GM23338 (cell line): ENCODE results near the gene ABCA13. TPM values are rescaled to one million over a fixed set of nuclear protein-coding genes. Genes with fewer than 3 reads are reported as not detected.

Experiments
- ATAC-seq: fragments of 200-7000 bp; cut with Tn5 transposase; 3 replicates; pipeline ENCODE4 v1.9.1; 2020
- DNase-seq: peaks from one replicate; pipeline ENCODE4 v3.0.0-alpha.2; 2015; ENCODE audit warnings: low spot score
- H2AFZ ChIP-seq: fragments of 200-600 bp; sonication (generic); 2 replicates; pipeline ENCODE4 v1.8.0; 2016; ENCODE audit warnings: antibody characterized with exemption, mild to moderate bottlenecking, moderate library complexity
- H3F3A ChIP-seq: fragments of 200-600 bp; sonication (generic); replicated peaks from 2 replicates; pipeline ENCODE4 v1.8.0; 2017; ENCODE audit warnings: antibody characterized with exemption, mixed run types, low read depth
- H3K27ac ChIP-seq: fragments of 200-600 bp; sonication (generic); 2 replicates; pipeline ENCODE4 v1.6.1; 2016; ENCODE audit warnings: low read depth
- H3K27me3 ChIP-seq: fragments of 200-600 bp; sonication (generic); 2 replicates; pipeline ENCODE4 v1.8.0; 2016; ENCODE audit warnings: mild to moderate bottlenecking, mixed run types, moderate library complexity; ENCODE audit not compliant: insufficient read depth
- H3K36me3 ChIP-seq: fragments of 200-600 bp; sonication (generic); 2 replicates; pipeline ENCODE4 v1.8.0; 2016; ENCODE audit warnings: mild to moderate bottlenecking; ENCODE audit not compliant: insufficient read depth
- H3K4me1 ChIP-seq: fragments of 200-600 bp; sonication (generic); 2 replicates; pipeline ENCODE4 v1.8.0; 2016; ENCODE audit warnings: mild to moderate bottlenecking, moderate library complexity; ENCODE audit not compliant: insufficient read depth
- H3K4me2 ChIP-seq: fragments of 200-600 bp; sonication (generic); 2 replicates; pipeline ENCODE4 v1.7.1; 2017; ENCODE audit warnings: mixed run types
- H3K4me3 ChIP-seq: fragments of 200-600 bp; sonication (generic); 2 replicates; pipeline ENCODE4 v1.6.1; 2016; ENCODE audit warnings: mixed run types
- H3K79me2 ChIP-seq: fragments of 200-600 bp; sonication (generic); replicated peaks from 2 replicates; pipeline ENCODE4 v1.8.0; 2017; ENCODE audit warnings: mild to moderate bottlenecking; ENCODE audit not compliant: insufficient read depth
- H3K9me2 ChIP-seq: fragments of 200-600 bp; sonication (generic); 2 replicates; pipeline ENCODE4 v1.8.0; 2017; ENCODE audit not compliant: insufficient read depth
- H4K20me1 ChIP-seq: fragments of 200-600 bp; sonication (generic); replicated peaks from 2 replicates; pipeline ENCODE4 v1.8.0; 2017; ENCODE audit warnings: mild to moderate bottlenecking; ENCODE audit not compliant: insufficient read depth
- H3K27ac Mint-ChIP-seq: 2 replicates; pipeline ENCODE4 v1.8.0; 2020; ENCODE audit warnings: inconsistent platforms, mild to moderate bottlenecking, moderate library complexity, mixed read lengths
- H3K27me3 Mint-ChIP-seq: 3 replicates; pipeline ENCODE4 v1.8.0; 2022; ENCODE audit warnings: low read depth, mild to moderate bottlenecking, moderate library complexity, mixed read lengths, inconsistent platforms; ENCODE audit not compliant: insufficient read depth, poor library complexity
- H3K36me3 Mint-ChIP-seq: 3 replicates; pipeline ENCODE4 v1.8.0; 2021; ENCODE audit warnings: low read depth, mild to moderate bottlenecking, inconsistent platforms, moderate library complexity, mixed read lengths
- H3K4me1 Mint-ChIP-seq: 3 replicates; pipeline ENCODE4 v1.8.0; 2020; ENCODE audit warnings: mild to moderate bottlenecking, inconsistent platforms, mixed read lengths
- H3K4me3 Mint-ChIP-seq: 3 replicates; pipeline ENCODE4 v1.8.0; 2021; ENCODE audit warnings: moderate library complexity, mild to moderate bottlenecking, inconsistent platforms, mixed read lengths
- H3K9me3 Mint-ChIP-seq: 3 replicates; pipeline ENCODE4 v1.8.0; 2020; ENCODE audit warnings: moderate library complexity, mild to moderate bottlenecking, inconsistent platforms, mixed read lengths
- CREB1 ChIP-seq: fragments of 250-450 bp; sonication (Bioruptor Pico); IDR thresholded peaks from 2 replicates; pipeline ENCODE4 v1.5.0; 2020; ENCODE audit warnings: low read depth, mild to moderate bottlenecking, moderate library complexity
- CTCF ChIP-seq, 2 experiments: fragments of 200-600 bp in 1 of 2; sonication (generic) in 1 of 2; conservative IDR thresholded peaks; 2 replicates each; pipeline versions ENCODE4 v1.5.1 to v1.6.1; 2016 to 2017; ENCODE audit warnings: antibody characterized with exemption in 2 of 2, low read depth in 2 of 2, mild to moderate bottlenecking in 2 of 2, moderate library complexity in 1 of 2
- ETS1 ChIP-seq: IDR thresholded peaks from 2 replicates; pipeline ENCODE4 v1.6.1; 2016; ENCODE audit warnings: antibody characterized with exemption
- EZH2 ChIP-seq: fragments of 200-600 bp; sonication (generic); IDR thresholded peaks from one replicate; pipeline ENCODE4 v1.8.0; 2017; ENCODE audit warnings: antibody characterized with exemption, mild to moderate bottlenecking, low read depth; ENCODE audit not compliant: unreplicated experiment
- EZH2phosphoT487 ChIP-seq: fragments of 200-600 bp; sonication (generic); IDR thresholded peaks from one replicate; pipeline ENCODE4 v1.8.1; 2018; ENCODE audit warnings: antibody characterized with exemption; ENCODE audit not compliant: unreplicated experiment
- JUNB ChIP-seq: IDR thresholded peaks from one replicate; pipeline ENCODE4 v1.6.1; 2016; ENCODE audit warnings: antibody characterized with exemption; ENCODE audit not compliant: unreplicated experiment
- NANOG ChIP-seq: IDR thresholded peaks from 2 replicates; pipeline ENCODE4 v1.6.1; 2016; ENCODE audit warnings: antibody characterized with exemption, borderline replicate concordance
- POLR2AphosphoS5 ChIP-seq: IDR thresholded peaks from 2 replicates; pipeline ENCODE4 v1.6.1; 2016; ENCODE audit warnings: antibody characterized with exemption, low read depth
- REST ChIP-seq: IDR thresholded peaks from one replicate; pipeline ENCODE4 v1.6.1; 2018; ENCODE audit warnings: antibody characterized with exemption; ENCODE audit not compliant: unreplicated experiment
- STAT1 ChIP-seq: IDR thresholded peaks from one replicate; pipeline ENCODE4 v1.6.1; 2016; ENCODE audit warnings: antibody characterized with exemption; ENCODE audit not compliant: unreplicated experiment
- ZNF114 ChIP-seq: fragments of 250-450 bp; sonication (Bioruptor Pico); IDR thresholded peaks from 2 replicates; pipeline ENCODE4 v1.5.0; 2020; ENCODE audit warnings: mild to moderate bottlenecking, moderate library complexity
- ZNF331 ChIP-seq: fragments of 250-450 bp; sonication (Bioruptor Pico); IDR thresholded peaks from 2 replicates; pipeline ENCODE4 v1.5.0; 2020; ENCODE audit warnings: low read depth, mild to moderate bottlenecking, moderate library complexity
- ZNF462 ChIP-seq: fragments of 250-450 bp; sonication (Bioruptor Pico); IDR thresholded peaks from 2 replicates; pipeline ENCODE4 v1.5.0; 2020; ENCODE audit warnings: mild to moderate bottlenecking, moderate library complexity
- polyA plus RNA-seq: library from polyadenylated mRNA; unstranded; fragments of >200 nt; fragmentation: Nextera tagmentation; extraction: Ambion mirVana; gene quantifications from 2 replicates; pipeline ENCODE4 v1.2.1, GENCODE V29; 2016
- total RNA-seq: library from RNA; depleted of rRNA; stranded (reverse); fragments of >200 nt; shearing (Covaris generic); gene quantifications from 2 replicates; pipeline ENCODE4 v1.2.3, GENCODE V29; 2014

ABCA13 gene
- total and polyA plus RNA-seq, 2 experiments from 2014 or later, result 0.21 TPM; not detected in 1

GRCh38 chr7:48307041-48307714 is 135.9 kb downstream of the ABCA13 start:
- no peak overlapping the region for H2AFZ ChIP-seq
- ATAC-seq (no peak), DNase-seq (no peak)
- peaks cover 8% of the 10 kb centered on the region; the same call in 1 of the 2 replicates for H3K9me2 ChIP-seq
- no peak overlapping the region for H3K4me3 ChIP-seq
- no peaks in the 10 kb centered on the region for H4K20me1 ChIP-seq
- H3K27me3 ChIP-seq, result no peaks in the 10 kb centered on the region
- no peaks in the 10 kb centered on the region; the same call in 1 of the 3 replicates for H3K36me3 Mint-ChIP-seq
- no peaks in the 10 kb centered on the region; the same call in 1 of the 2 replicates for H3K36me3 ChIP-seq
- no peak for TF ChIP-seq POLR2AphosphoS5
- TF ChIP-seq CREB1 (CRISPR knock-in tag), result no peak
- no peak for TF ChIP-seq ZNF462
- TF ChIP-seq EZH2, result no peak
- TF ChIP-seq ZNF114 (CRISPR knock-in tag), result no peak
- no peak for TF ChIP-seq NANOG
- TF ChIP-seq JUNB, result no peak
- TF ChIP-seq STAT1, result no peak
- TF ChIP-seq CTCF (conservative IDR thresholded peaks at IDR 0.05; ENCODE audit: low read depth in 2 of 2), result no peak
- TF ChIP-seq ETS1, result no peak
- TF ChIP-seq EZH2phosphoT487, result no peak
- TF ChIP-seq ZNF331, result no peak
- TF ChIP-seq REST, result no peak
- H3K79me2 ChIP-seq, result no peaks in the 10 kb centered on the region
- H3K4me1 ChIP-seq, result peaks cover 6% of the 10 kb centered on the region; the same call in 1 of the 2 replicates
- no peak overlapping the region for H3K4me2 ChIP-seq
- H3K4me1 Mint-ChIP-seq, result peaks cover 6% of the 10 kb centered on the region; the same call in 2 of the 3 replicates
- no peaks in the 10 kb centered on the region for H3F3A ChIP-seq
- H3K4me3 Mint-ChIP-seq, result no peak overlapping the region
- no peak overlapping the region for H3K27ac Mint-ChIP-seq
- peaks cover 2% of the 10 kb centered on the region for H3K27me3 Mint-ChIP-seq
- no peak overlapping the region for H3K27ac ChIP-seq
- peaks cover 12% of the 10 kb centered on the region for H3K9me3 Mint-ChIP-seq
